Panc1 (cell line): ENCODE data around the gene OR1K1. TPM values are rescaled to one million over a fixed set of nuclear protein-coding genes. Genes with fewer than 3 reads are reported as not detected.
"Not testable (repeated sequence)": the region's sequence is repeated elsewhere in the genome, so short reads cannot be mapped to it uniquely, and the experiment has no call there.

Source experiments
- ATAC-seq: fragments of 200-7000 bp; cut with Tn5 transposase; 2 replicates; pipeline ENCODE4 v1.9.1; 2020; ENCODE audit warnings: mild to moderate bottlenecking, moderate library complexity
- BruUV-seq: library from RNA; stranded (reverse); fragments of 400-500 nt; replicated peaks from 2 replicates; lab custom pipeline; 2021; lab: Mats Ljungman, UMichigan
- CTCF ChIA-PET: fragments of 300-600 bp; sonication (Branson Sonifier 250); formaldehyde crosslinking; loops from one replicate; lab custom pipeline; 2022; ENCODE audit warnings: antibody characterized with exemption; lab: Charles Lee
- POLR2A ChIA-PET: fragments of 300-600 bp; sonication (Branson Sonifier 250); formaldehyde crosslinking; loops from one replicate; lab custom pipeline; 2022; ENCODE audit warnings: antibody characterized with exemption; lab: Charles Lee
- DNase-seq: peaks from one replicate; pipeline ENCODE4 v3.0.0-alpha.2; 2010; ENCODE audit warnings: low read depth, low spot score
- H3K27ac ChIP-seq: 2 replicates; pipeline ENCODE4 v1.5.1; 2011; ENCODE audit warnings: mild to moderate bottlenecking, low read length, inconsistent platforms
- H3K27me3 ChIP-seq: fragments of 200-500 bp; sonication (Bioruptor generic); 2 replicates; pipeline ENCODE4 v1.6.0; 2014; ENCODE audit warnings: low read length, inconsistent platforms; ENCODE audit not compliant: control insufficient read depth, insufficient read depth
- H3K36me3 ChIP-seq: fragments of 200-500 bp; sonication (Bioruptor generic); 2 replicates; pipeline ENCODE4 v1.5.1; 2014; ENCODE audit warnings: inconsistent platforms, mild to moderate bottlenecking, low read length, moderate library complexity; ENCODE audit not compliant: control insufficient read depth, insufficient read depth
- H3K4me1 ChIP-seq: 2 replicates; pipeline ENCODE4 v1.5.1; 2011; ENCODE audit warnings: inconsistent platforms, mild to moderate bottlenecking, low read length, moderate library complexity; ENCODE audit not compliant: control insufficient read depth, insufficient read depth
- H3K4me3 ChIP-seq, 2 experiments: 2 replicates each; pipeline ENCODE4 v1.5.1; 2011 to 2012; ENCODE audit warnings: low read depth in 2 of 2, low read length in 2 of 2, mild to moderate bottlenecking in 2 of 2, inconsistent platforms in 1 of 2, moderate library complexity in 1 of 2
- H3K9me3 ChIP-seq: fragments of 200-500 bp; sonication (Bioruptor generic); 2 replicates; pipeline ENCODE4 v1.5.1; 2014; ENCODE audit warnings: low read depth, mild to moderate bottlenecking, inconsistent platforms, low read length, moderate library complexity; ENCODE audit not compliant: control insufficient read depth, insufficient read depth
- CTCF ChIP-seq: fragments of 450-650 bp; IDR thresholded peaks from 2 replicates; pipeline ENCODE4 v1.5.1; 2017; ENCODE audit warnings: mild to moderate bottlenecking
- POLR2AphosphoS5 ChIP-seq: IDR thresholded peaks from 2 replicates; pipeline ENCODE4 v1.6.1; 2012; ENCODE audit warnings: mild to moderate bottlenecking, low read depth, low read length, moderate library complexity
- REST ChIP-seq, 2 experiments: IDR thresholded peaks; 2 replicates each; pipeline ENCODE4 v1.6.1; 2011 to 2012; ENCODE audit warnings: low read depth in 2 of 2, control low read depth in 1 of 2, low read length in 1 of 2, mild to moderate bottlenecking in 1 of 2, moderate library complexity in 1 of 2; ENCODE audit not compliant: insufficient read depth in 1 of 2
- SIN3A ChIP-seq: IDR thresholded peaks from 2 replicates; pipeline ENCODE4 v1.6.1; 2012; ENCODE audit warnings: low read depth, mild to moderate bottlenecking, low read length, moderate library complexity, borderline replicate concordance; ENCODE audit not compliant: insufficient read depth
- TCF7L2 ChIP-seq: IDR thresholded peaks from 2 replicates; pipeline ENCODE4 v1.6.1; 2011; ENCODE audit warnings: mild to moderate bottlenecking, low read depth, low read length, inconsistent platforms
- in situ Hi-C: cut with HindIII; loops from 2 replicates; pipeline ENCODE4 v1.10.0; 2016; ENCODE audit warnings: low sequenced_read_pairs, low pct_unique_long_range_greater_than_20kb
- intact Hi-C: fragments of 100-400 bp; cut with micrococcal nuclease; formaldehyde crosslinking; loops from one replicate; pipeline ENCODE4 v1.10.0; 2022; ENCODE audit not compliant: unreplicated experiment
- total RNA-seq: library from RNA; stranded (reverse); gene quantifications from one replicate; pipeline ENCODE4 v1.2.1, GENCODE V29; 2021; ENCODE audit not compliant: unreplicated experiment

Gene OR1K1
- total RNA-seq, 1 experiment from 2014 or later: not detected

DNA sequence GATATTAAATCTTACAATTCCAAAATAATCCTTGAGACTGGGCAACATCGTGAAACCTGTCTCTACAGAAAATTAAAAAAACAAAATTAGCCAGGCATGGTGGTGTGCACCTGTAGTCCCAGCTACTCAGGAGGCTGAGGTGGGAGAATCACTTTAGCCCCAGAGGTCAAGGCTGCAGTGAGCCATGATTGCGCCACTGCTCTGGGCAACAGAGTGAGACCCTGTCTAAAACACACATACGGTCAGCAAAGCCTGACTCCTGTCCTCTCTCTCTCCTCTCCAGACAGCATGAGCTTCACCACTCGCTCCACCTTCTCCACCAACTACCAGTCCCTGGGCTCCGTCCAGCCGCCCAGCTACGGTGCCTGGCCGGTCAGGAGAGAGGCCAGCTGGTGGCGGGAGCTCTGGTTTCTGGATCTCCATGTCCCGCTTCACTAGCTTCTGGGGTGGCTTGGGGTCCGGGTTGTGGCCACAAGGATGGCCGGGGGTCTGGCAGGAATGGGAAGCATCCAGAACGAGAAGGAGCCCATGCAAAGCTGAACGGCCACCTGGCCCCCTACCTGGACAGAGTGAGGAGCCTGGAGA lies 37.4 kb downstream of the OR1K1 start:
- in situ Hi-C loops (no loop called here), intact Hi-C loops (no loop called here)
- no TSS peak for BruUV-seq
- no peaks in the 10 kb centered on the region for H3K4me1 ChIP-seq
- H3K27me3 ChIP-seq: no peaks in the 10 kb centered on the region
- ATAC-seq (no peak), DNase-seq (no peak)
- POLR2A ChIA-PET: interaction anchor here (0.6 kb wide), 2 partner anchors 60 to 96 kb away, joined by 4 to 5 read pairs; no protein-coding TSS in a partner anchor
- CTCF ChIA-PET: no interaction called here
- no peak overlapping the region for H3K4me3 ChIP-seq
- TF ChIP-seq TCF7L2 (no peak), POLR2AphosphoS5 (no peak), SIN3A (no peak), REST (IDR thresholded peaks at IDR 0.05; ENCODE audit: insufficient read depth in 1 of 2, low read depth in 2 of 2, low read length in 1 of 2) (no peak), CTCF (no peak)
- no peak overlapping the region for H3K27ac ChIP-seq
- no peaks in the 10 kb centered on the region for H3K9me3 ChIP-seq
- H3K36me3 ChIP-seq: no peaks in the 10 kb centered on the region

GRCh38 chr9:122838441-122838840 lies 38.5 kb downstream of the OR1K1 start:
- H3K27ac ChIP-seq, in situ Hi-C loops, BruUV-seq, H3K27me3 ChIP-seq, H3K4me1 ChIP-seq, intact Hi-C loops, ATAC-seq, H3K9me3 ChIP-seq, H3K4me3 ChIP-seq, H3K36me3 ChIP-seq, POLR2A ChIA-PET, CTCF ChIA-PET, DNase-seq: not testable (repeated sequence)
- TF ChIP-seq CTCF: peak; percentile 26; the same call in 1 of the 2 replicates
